Vagina (tissue), 2 donors: ENCODE results near the gene SLC13A3. TPM values are rescaled to one million over a fixed set of nuclear protein-coding genes. Genes with fewer than 3 reads are reported as not detected.

Experiments
- DNase-seq, 2 donors: peaks; one replicate each; pipeline ENCODE4 v3.0.0-alpha.2; 2017; ENCODE audit errors: extremely low spot score in 2 of 2
- H3K27ac ChIP-seq: fragments of 200-600 bp; sonication (generic); one replicate; pipeline ENCODE4 v1.5.1; 2019
- H3K27me3 ChIP-seq: fragments of 200-600 bp; sonication (generic); one replicate; pipeline ENCODE4 v1.5.1; 2019
- H3K36me3 ChIP-seq, 2 donors: fragments of 200-600 bp; sonication (generic); one replicate each; pipeline ENCODE4 v1.5.1; 2017 to 2019
- H3K4me1 ChIP-seq: fragments of 200-600 bp; sonication (generic); one replicate; pipeline ENCODE4 v1.5.1; 2019
- H3K4me3 ChIP-seq, 2 donors: fragments of 200-600 bp; sonication (generic); 1 replicate in 1 of 2; 2 replicates in 1 of 2; pipeline ENCODE4 v1.5.1; 2016 to 2019
- H3K9me3 ChIP-seq: fragments of 200-600 bp; sonication (generic); one replicate; pipeline ENCODE4 v1.5.1; 2019
- CTCF ChIP-seq, 3 experiments: fragments of 450-650 bp in 2 of 3; fragments of 200-600 bp in 1 of 3; sonication (generic) in 1 of 3; IDR thresholded peaks; one replicate each; pipeline ENCODE4 v1.5.1; 2017 to 2019; ENCODE audit warnings: antibody characterized with exemption in 3 of 3, mild to moderate bottlenecking in 2 of 3, moderate library complexity in 2 of 3
- POLR2A ChIP-seq, 2 donors: fragments of 450-650 bp; IDR thresholded peaks; one replicate each; pipeline ENCODE4 v1.6.1; 2017; ENCODE audit warnings: antibody characterized with exemption in 2 of 2, mild to moderate bottlenecking in 2 of 2, moderate library complexity in 2 of 2
- POLR2AphosphoS5 ChIP-seq, 2 donors: sonication (generic); formaldehyde crosslinking; IDR thresholded peaks; one replicate each; pipeline ENCODE4 v1.9.0; 2017; ENCODE audit warnings: antibody characterized with exemption in 2 of 2, mild to moderate bottlenecking in 2 of 2, low read depth in 1 of 2; ENCODE audit not compliant: insufficient read depth in 1 of 2
- intact Hi-C: fragments of 100-400 bp; cut with DNase I; formaldehyde crosslinking; loops from one replicate; pipeline ENCODE4 v1.15.1; 2023
- total RNA-seq: library from RNA; depleted of rRNA; stranded (reverse); fragments of >200 nt; gene quantifications from one replicate; pipeline ENCODE4 v1.2.3, GENCODE V29; 2016

The SLC13A3 gene
- total RNA-seq, 1 donor from 2014 or later: 1.2 TPM

DNA sequence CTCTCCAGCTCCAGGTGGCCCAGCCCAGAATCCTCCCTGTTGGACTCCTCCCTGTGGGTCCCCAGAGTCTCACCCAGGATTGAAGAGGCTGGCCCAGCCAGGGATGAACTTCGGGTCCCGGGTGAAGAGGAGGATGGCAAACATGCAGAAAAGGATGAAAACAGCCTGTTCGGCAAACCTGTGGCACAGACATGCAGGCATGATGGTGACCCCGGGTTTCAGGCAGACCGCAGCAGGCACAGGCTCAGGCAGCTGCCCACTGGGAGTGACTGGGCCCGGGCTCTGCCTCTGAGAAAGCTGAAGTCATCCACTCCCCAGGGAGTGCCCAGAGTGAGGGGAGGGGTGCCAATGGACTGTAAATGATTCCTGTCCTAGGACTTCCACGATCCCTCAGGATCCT is 63.3 kb downstream of the SLC13A3 start:
- TF ChIP-seq POLR2A (IDR thresholded peaks at IDR 0.05) (no peak), POLR2AphosphoS5 (IDR thresholded peaks at IDR 0.05; ENCODE audit: insufficient read depth in 1 of 2, low read depth in 1 of 2) (no peak), CTCF (IDR thresholded peaks at IDR 0.05) (no peak)
- no peaks in the 10 kb centered on the region for H3K9me3 ChIP-seq
- no peak overlapping the region for H3K4me3 ChIP-seq
- H3K36me3 ChIP-seq: no peaks in the 10 kb centered on the region
- intact Hi-C loops: no loop called here
- no peaks in the 10 kb centered on the region for H3K4me1 ChIP-seq
- DNase-seq: no peak
- no peak overlapping the region for H3K27ac ChIP-seq
- H3K27me3 ChIP-seq: no peaks in the 10 kb centered on the region

- Histone ChIP-seq H3K27me3 (no peaks in the 10 kb centered on the region), H3K9me3 (no peaks in the 10 kb centered on the region), H3K27ac (no peak overlapping the region), H3K4me3 (no peak overlapping the region), H3K36me3 (no peaks in the 10 kb centered on the region), H3K4me1 (no peaks in the 10 kb centered on the region)
- TF ChIP-seq CTCF (IDR thresholded peaks at IDR 0.05) (no peak), POLR2A (IDR thresholded peaks at IDR 0.05) (no peak), POLR2AphosphoS5 (IDR thresholded peaks at IDR 0.05; ENCODE audit: insufficient read depth in 1 of 2, low read depth in 1 of 2) (no peak)
- DNase-seq: no peak
- intact Hi-C loops: no loop called here
Measured at GRCh38 chr20:46586724-46587123, 64.5 kb downstream of the SLC13A3 start.

DNA sequence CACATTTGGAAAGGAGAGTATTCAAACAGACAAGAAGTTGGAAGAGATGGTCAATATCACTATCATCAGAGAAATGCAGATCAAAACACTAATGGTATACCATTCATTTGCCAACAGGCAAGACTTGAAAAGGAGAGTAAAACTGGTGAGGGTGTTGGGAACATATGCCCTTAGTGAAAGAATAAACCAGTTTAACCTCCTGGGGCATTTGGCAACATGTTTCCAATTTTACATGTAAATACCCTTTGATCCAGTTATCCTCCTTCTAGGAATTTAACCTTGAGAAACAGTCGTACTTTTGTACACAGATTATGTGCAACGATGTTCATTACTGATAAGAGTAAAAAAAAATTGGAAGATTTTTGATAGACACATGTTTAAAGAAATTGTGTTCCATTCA is 66.8 kb downstream of the SLC13A3 start:
- intact Hi-C loops: no loop called here
- TF ChIP-seq POLR2A (IDR thresholded peaks at IDR 0.05) (no peak), CTCF (IDR thresholded peaks at IDR 0.05) (no peak), POLR2AphosphoS5 (IDR thresholded peaks at IDR 0.05; ENCODE audit: insufficient read depth in 1 of 2, low read depth in 1 of 2) (no peak)
- no peaks in the 10 kb centered on the region for H3K36me3 ChIP-seq
- no peak overlapping the region for H3K4me3 ChIP-seq
- H3K27ac ChIP-seq: no peak overlapping the region
- H3K9me3 ChIP-seq: no peaks in the 10 kb centered on the region
- no peaks in the 10 kb centered on the region for H3K4me1 ChIP-seq
- no peaks in the 10 kb centered on the region for H3K27me3 ChIP-seq
- no peak for DNase-seq

GRCh38 chr20:46583411-46584214 is 67.6 kb downstream of the SLC13A3 start:
- DNase-seq: no peak
- TF ChIP-seq CTCF (IDR thresholded peaks at IDR 0.05) (no peak), POLR2A (IDR thresholded peaks at IDR 0.05) (no peak), POLR2AphosphoS5 (IDR thresholded peaks at IDR 0.05; ENCODE audit: insufficient read depth in 1 of 2, low read depth in 1 of 2) (no peak)
- Histone ChIP-seq H3K27ac (no peak overlapping the region), H3K4me1 (no peaks in the 10 kb centered on the region), H3K36me3 (no peaks in the 10 kb centered on the region), H3K27me3 (no peaks in the 10 kb centered on the region), H3K9me3 (no peaks in the 10 kb centered on the region), H3K4me3 (no peak overlapping the region)
- intact Hi-C loops: no loop called here

GRCh38 chr20:46582648-46583047 is 68.6 kb downstream of the SLC13A3 start:
- no peak for DNase-seq
- Histone ChIP-seq H3K27ac (no peak overlapping the region), H3K27me3 (no peaks in the 10 kb centered on the region), H3K4me1 (no peaks in the 10 kb centered on the region), H3K9me3 (no peaks in the 10 kb centered on the region), H3K4me3 (no peak overlapping the region), H3K36me3 (no peaks in the 10 kb centered on the region)
- no peak for TF ChIP-seq CTCF (IDR thresholded peaks at IDR 0.05)
- no peak for TF ChIP-seq POLR2AphosphoS5 (IDR thresholded peaks at IDR 0.05; ENCODE audit: insufficient read depth in 1 of 2, low read depth in 1 of 2)
- TF ChIP-seq POLR2A (IDR thresholded peaks at IDR 0.05): no peak
- intact Hi-C loops: no loop called here
